ENCODE measurements around the gene MAU2.

DNA sequence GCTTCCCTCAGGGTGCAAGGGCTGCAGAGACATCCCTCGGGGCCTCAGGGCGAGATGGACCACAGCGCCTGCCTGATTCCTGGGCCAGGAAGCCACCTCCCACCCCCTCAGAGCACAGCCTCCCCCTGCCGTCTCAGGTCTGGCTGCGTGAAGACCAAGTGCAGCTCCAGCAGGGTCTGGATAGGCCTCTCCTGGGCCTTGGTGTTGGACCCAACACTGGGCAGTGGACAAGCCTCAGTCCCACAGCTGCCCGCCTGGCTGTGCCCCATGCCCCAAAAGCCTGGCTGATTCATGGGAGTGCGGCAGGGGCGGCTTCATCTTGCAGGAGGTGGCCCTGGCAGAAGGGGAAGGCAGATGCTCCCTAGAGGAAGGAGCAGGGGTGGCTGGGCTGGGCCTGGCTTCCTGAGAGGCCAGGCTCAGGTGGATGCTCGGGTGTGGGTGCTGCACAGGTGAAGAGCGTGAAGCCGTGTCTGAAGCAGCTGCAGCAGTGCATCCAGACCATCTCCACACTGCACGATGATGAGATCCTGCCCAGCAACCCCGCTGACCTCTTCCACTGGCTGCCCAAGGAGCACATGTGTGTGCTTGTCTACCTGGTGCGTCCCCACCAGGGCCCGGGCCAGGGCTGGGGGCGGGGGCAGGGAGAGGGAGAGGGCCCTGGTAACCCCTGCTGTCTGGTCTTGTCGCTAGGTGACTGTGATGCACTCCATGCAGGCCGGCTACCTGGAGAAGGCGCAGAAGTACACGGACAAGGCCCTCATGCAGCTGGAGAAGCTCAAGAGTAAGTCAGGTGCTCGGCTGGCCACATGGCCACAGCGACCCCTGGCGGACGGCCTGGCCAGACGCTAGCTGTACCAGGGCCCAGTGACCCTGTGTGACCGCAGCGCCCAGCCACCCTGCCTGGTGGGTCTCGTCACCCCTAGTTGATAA, 21.7 kb downstream of the MAU2 start:
- no peak for TF ChIP-seq POLR2A (IDR thresholded peaks at IDR 0.05; ENCODE audit: low read depth, low read length)
- TF ChIP-seq POLR2AphosphoS5 (IDR thresholded peaks at IDR 0.05; ENCODE audit: low read depth, low read length), result no peak
- TF ChIP-seq PAX5 (IDR thresholded peaks at IDR 0.05; ENCODE audit: insufficient read depth, low read length, severe bottlenecking), result no peak
- no peak for TF ChIP-seq SPI1 (IDR thresholded peaks at IDR 0.05; ENCODE audit: low read depth, low read length)
- no peak for TF ChIP-seq TAF1 (IDR thresholded peaks at IDR 0.05; ENCODE audit: low read depth, low read length)

Measured in GM12891 (cell line).